Neural crest cell (in vitro differentiated cells): ENCODE measurements around the gene EIF2S2. TPM values are rescaled to one million over a fixed set of nuclear protein-coding genes. Genes with fewer than 3 reads are reported as not detected.

Experiments used
- DNase-seq: peaks from one replicate; pipeline ENCODE4 v3.0.0; 2021; ENCODE audit warnings: low read depth, mixed read lengths, low spot score
- H3K27ac Mint-ChIP-seq: one replicate; pipeline ENCODE4 v1.8.0; 2021; ENCODE audit warnings: mild to moderate bottlenecking, mixed read lengths; ENCODE audit not compliant: unreplicated experiment
- H3K27me3 Mint-ChIP-seq: 2 replicates; pipeline ENCODE4 v1.8.0; 2021; ENCODE audit warnings: low read depth, mild to moderate bottlenecking, mixed read lengths
- H3K36me3 Mint-ChIP-seq: 2 replicates; pipeline ENCODE4 v1.8.0; 2021; ENCODE audit warnings: low read depth, mild to moderate bottlenecking, mixed read lengths
- H3K4me1 Mint-ChIP-seq: 2 replicates; pipeline ENCODE4 v1.8.0; 2021; ENCODE audit warnings: mixed read lengths
- H3K4me3 Mint-ChIP-seq: one replicate; pipeline ENCODE4 v1.8.0; 2021; ENCODE audit warnings: mild to moderate bottlenecking, mixed read lengths
- H3K9me3 Mint-ChIP-seq: 2 replicates; pipeline ENCODE4 v1.8.0; 2021; ENCODE audit warnings: mixed read lengths
- CTCF ChIP-seq: fragments of 200-600 bp; sonication (generic); conservative IDR thresholded peaks from 2 replicates; pipeline ENCODE4 v1.5.0; 2021; ENCODE audit warnings: antibody characterized with exemption, mild to moderate bottlenecking
- total RNA-seq: library from RNA; stranded (reverse); gene quantifications from 2 replicates; pipeline ENCODE4 v1.2.1, GENCODE V29; 2021

Gene EIF2S2
- total RNA-seq, 1 donor from 2014 or later = 106 TPM

- H3K27ac Mint-ChIP-seq = no peak overlapping the region
- H3K27me3 Mint-ChIP-seq = no peaks in the 10 kb centered on the region
- no peak for TF ChIP-seq CTCF
- no peaks in the 10 kb centered on the region for H3K9me3 Mint-ChIP-seq
- peaks cover 50% of the 10 kb centered on the region for H3K4me1 Mint-ChIP-seq
- peaks cover 4% of the 10 kb centered on the region for H3K36me3 Mint-ChIP-seq
- no peak for DNase-seq
- no peak overlapping the region for H3K4me3 Mint-ChIP-seq
These were observed 64.9 kb downstream of the EIF2S2 start for GRCh38 chr20:34047010-34047687.

DNA sequence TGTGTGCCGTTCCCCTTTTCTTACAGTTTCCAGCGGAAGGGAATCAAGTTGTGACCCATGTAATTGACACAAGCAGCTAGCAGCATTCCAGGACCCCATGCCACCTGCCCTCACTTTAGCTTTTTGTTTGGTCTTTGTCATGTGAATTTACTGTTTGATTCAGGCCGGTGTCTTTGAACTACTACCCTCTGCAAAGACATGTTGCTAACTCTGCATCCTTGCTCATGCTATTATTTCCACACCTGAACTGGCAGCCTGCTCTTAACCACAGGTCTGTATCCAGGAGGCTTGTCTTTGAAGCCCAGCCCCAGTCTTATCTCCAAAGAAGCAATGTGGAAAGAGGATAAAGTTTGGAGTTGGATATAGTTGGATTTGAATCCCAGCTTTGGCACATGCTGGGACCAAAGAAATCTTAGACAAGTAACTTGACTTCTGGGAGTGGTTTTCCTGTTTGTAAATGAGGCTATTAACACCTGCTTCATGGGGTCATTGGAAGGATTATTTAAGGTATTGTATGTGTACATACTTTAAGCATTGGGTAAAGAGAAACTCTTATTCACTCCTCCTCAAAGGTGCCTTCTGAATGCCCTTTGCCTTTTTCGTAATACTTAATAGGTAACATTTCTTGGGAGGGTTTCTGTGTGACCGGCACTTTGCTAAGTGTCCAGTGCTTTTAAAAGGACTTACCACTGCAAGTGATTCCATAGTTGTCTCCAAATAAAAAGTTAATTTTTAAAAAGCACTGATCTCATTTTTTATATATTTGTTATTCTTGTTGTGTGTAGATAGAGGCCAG is 65.9 kb downstream of the EIF2S2 start:
- no peak for DNase-seq
- Mint-ChIP-seq H3K27ac (peak overlapping the region; percentile 22), H3K4me1 (peaks cover 53% of the 10 kb centered on the region), H3K4me3 (no peak overlapping the region), H3K27me3 (no peaks in the 10 kb centered on the region), H3K9me3 (no peaks in the 10 kb centered on the region), H3K36me3 (peaks cover 4% of the 10 kb centered on the region)
- TF ChIP-seq CTCF = no peak

DNA sequence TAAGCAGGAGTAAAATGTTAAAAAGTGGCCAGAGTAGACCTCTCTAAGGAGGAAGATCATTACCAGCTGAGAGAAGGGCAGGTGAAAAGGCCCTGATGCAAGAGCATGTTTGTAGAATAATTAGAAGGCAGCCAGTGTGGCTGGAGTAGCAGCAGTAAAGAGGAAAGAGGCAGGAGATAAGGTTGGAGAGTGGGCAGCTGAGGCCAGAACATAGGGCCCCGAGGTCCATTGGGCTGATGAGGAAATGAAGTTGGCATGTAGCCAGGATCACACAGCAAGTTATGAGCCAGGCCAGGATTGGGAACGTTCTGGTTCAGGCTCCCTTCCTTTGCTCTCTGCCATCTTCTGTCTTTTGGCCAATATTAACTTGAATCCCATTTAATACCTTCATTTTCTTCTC is 66.7 kb downstream of the EIF2S2 start:
- DNase-seq = no peak
- no peak for TF ChIP-seq CTCF
- peaks cover 4% of the 10 kb centered on the region for H3K36me3 Mint-ChIP-seq
- no peaks in the 10 kb centered on the region for H3K27me3 Mint-ChIP-seq
- H3K4me1 Mint-ChIP-seq = peaks cover 56% of the 10 kb centered on the region
- no peak overlapping the region for H3K27ac Mint-ChIP-seq
- H3K9me3 Mint-ChIP-seq = no peaks in the 10 kb centered on the region
- H3K4me3 Mint-ChIP-seq = no peak overlapping the region

DNA sequence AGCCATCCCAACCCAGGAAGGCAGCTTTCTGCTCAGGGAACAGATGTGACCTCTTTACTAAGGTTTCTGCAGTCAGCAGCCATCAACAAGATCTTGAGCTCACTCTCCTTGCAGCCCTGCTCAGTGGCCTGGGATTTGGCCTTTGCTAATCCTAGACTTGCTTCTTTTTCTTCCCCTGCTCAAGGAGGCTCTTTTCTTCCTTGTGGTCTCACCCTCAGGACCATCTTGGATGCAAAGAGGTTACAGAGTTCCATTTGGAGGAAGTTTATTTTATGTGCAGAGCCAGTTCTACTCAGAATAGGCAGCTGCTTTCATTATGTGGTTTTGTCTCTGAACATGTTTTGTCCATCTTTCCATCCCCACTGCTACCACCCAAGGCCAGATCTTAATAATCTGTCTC is 69.0 kb downstream of the EIF2S2 start:
- H3K4me3 Mint-ChIP-seq = no peak overlapping the region
- H3K36me3 Mint-ChIP-seq = peaks cover 4% of the 10 kb centered on the region
- H3K27ac Mint-ChIP-seq = peak overlapping the region; percentile 22
- no peak for TF ChIP-seq CTCF
- H3K9me3 Mint-ChIP-seq = no peaks in the 10 kb centered on the region
- no peaks in the 10 kb centered on the region for H3K27me3 Mint-ChIP-seq
- peaks cover 59% of the 10 kb centered on the region for H3K4me1 Mint-ChIP-seq
- no peak for DNase-seq

- H3K27ac Mint-ChIP-seq = no peak overlapping the region
- H3K4me3 Mint-ChIP-seq = no peak overlapping the region
- H3K36me3 Mint-ChIP-seq = peaks cover 3% of the 10 kb centered on the region
- no peak for DNase-seq
- no peak for TF ChIP-seq CTCF
- H3K4me1 Mint-ChIP-seq = peaks cover 55% of the 10 kb centered on the region
- H3K27me3 Mint-ChIP-seq = no peaks in the 10 kb centered on the region
- no peaks in the 10 kb centered on the region for H3K9me3 Mint-ChIP-seq
These were observed 69.8 kb downstream of the EIF2S2 start for GRCh38 chr20:34042262-34042661.
